A549 (cell line): ENCODE measurements around the gene ADGRD1. TPM values are rescaled to one million over a fixed set of nuclear protein-coding genes. Genes with fewer than 3 reads are reported as not detected.
A peak's percentile ranks its signal among the peaks of the same experiment; 100 is the strongest.
"Not testable (repeated sequence)": the region's sequence is repeated elsewhere in the genome, so short reads cannot be mapped to it uniquely, and the experiment has no call there.

Experiments
- ATAC-seq, 2 experiments: fragments of 200-7000 bp in 1 of 2; fragments of >200 bp in 1 of 2; cut with Nextera tagmentation in 1 of 2; cut with Tn5 transposase in 1 of 2; 3 replicates each; pipeline versions ENCODE4 v1.8.0 to v1.9.1; 2018 to 2020; ENCODE audit warnings: mild to moderate bottlenecking in 1 of 2, moderate library complexity in 1 of 2
- CTCF ChIA-PET: fragments of 300-600 bp; sonication (Branson Sonifier 250); formaldehyde crosslinking; extraction: SDS; loops from one replicate; lab custom pipeline; 2021; ENCODE audit warnings: antibody characterized with exemption, inconsistent platforms; lab: Yijun Ruan, JAX
- POLR2A ChIA-PET: fragments of 350-600 bp; formaldehyde crosslinking; extraction: SDS; loops from one replicate; lab custom pipeline; 2021; ENCODE audit warnings: antibody characterized with exemption, inconsistent platforms; lab: Yijun Ruan, JAX
- DNase-seq, 2 experiments: peaks; one replicate each; pipeline versions ENCODE4 v3.0.0 to v3.0.0-alpha.2; 2011 to 2016; ENCODE audit warnings: low read depth in 1 of 2, low spot score in 1 of 2
- FAIRE-seq: peaks from 2 replicates; lab custom pipeline; 2011; peaks lifted over from hg19 to GRCh38; lab: Jason Lieb, UNC
- H3K27ac ChIP-seq, 2 experiments: fragments of >200 bp; sonication (Bioruptor Twin); formaldehyde crosslinking; 3 replicates each; pipeline ENCODE4 v1.5.1; 2016 to 2017
- H3K4me1 ChIP-seq: fragments of >200 bp; sonication (Bioruptor Twin); formaldehyde crosslinking; 3 replicates; pipeline ENCODE4 v1.6.1; 2016
- H3K4me2 ChIP-seq: fragments of >200 bp; sonication (Bioruptor Twin); formaldehyde crosslinking; 3 replicates; pipeline ENCODE4 v1.6.1; 2016
- H3K4me3 ChIP-seq: fragments of >200 bp; sonication (Bioruptor Twin); formaldehyde crosslinking; 3 replicates; pipeline ENCODE4 v1.5.1; 2016
- H3K9me3 ChIP-seq: fragments of >200 bp; sonication (Bioruptor Twin); formaldehyde crosslinking; 3 replicates; pipeline ENCODE4 v1.6.1; 2016
- BCL3 ChIP-seq: fragments of >200 bp; sonication (Bioruptor Twin); formaldehyde crosslinking; IDR thresholded peaks from 3 replicates; pipeline ENCODE4 v1.6.1; 2016
- CHD2 ChIP-seq: fragments of 150-350 bp; IDR thresholded peaks from 2 replicates; pipeline ENCODE4 v1.6.1; 2014; ENCODE audit warnings: low read length; ENCODE audit not compliant: partially characterized antibody
- CHD4 ChIP-seq: fragments of 200-600 bp; sonication (generic); IDR thresholded peaks from 2 replicates; pipeline ENCODE4 v1.6.1; 2016; ENCODE audit warnings: antibody characterized with exemption, mild to moderate bottlenecking, borderline replicate concordance
- EHF ChIP-seq: fragments of 250-450 bp; sonication (Bioruptor Pico); IDR thresholded peaks from 2 replicates; pipeline ENCODE4 v1.5.0; 2020; ENCODE audit warnings: mild to moderate bottlenecking
- EP300 ChIP-seq, 2 experiments: fragments of >200 bp; sonication (Bioruptor Twin); formaldehyde crosslinking; IDR thresholded peaks; 2 replicates in 1 of 2; 3 replicates in 1 of 2; pipeline ENCODE4 v1.6.1; 2016 to 2017
- HOXA7 ChIP-seq: fragments of 250-450 bp; sonication (Bioruptor Pico); IDR thresholded peaks from 2 replicates; pipeline ENCODE4 v1.5.0; 2020; ENCODE audit warnings: mild to moderate bottlenecking, moderate library complexity
- HOXB13 ChIP-seq: fragments of 250-450 bp; sonication (Bioruptor Pico); IDR thresholded peaks from 2 replicates; pipeline ENCODE4 v1.5.0; 2020; ENCODE audit warnings: low read depth, mild to moderate bottlenecking, moderate library complexity
- JUN ChIP-seq, 2 experiments: fragments of >200 bp; sonication (Bioruptor Twin); formaldehyde crosslinking; IDR thresholded peaks; 2 replicates in 1 of 2; 3 replicates in 1 of 2; pipeline ENCODE4 v1.6.1; 2016 to 2017
- KDM5A ChIP-seq: fragments of 200-600 bp; sonication (generic); IDR thresholded peaks from 2 replicates; pipeline ENCODE4 v1.6.1; 2016; ENCODE audit warnings: antibody characterized with exemption, mild to moderate bottlenecking
- MAFK ChIP-seq: fragments of 450-650 bp; IDR thresholded peaks from 2 replicates; pipeline ENCODE4 v1.6.1; 2014; ENCODE audit not compliant: partially characterized antibody
- MYC ChIP-seq: IDR thresholded peaks from 2 replicates; pipeline ENCODE4 v1.6.1; 2012; ENCODE audit warnings: mild to moderate bottlenecking, inconsistent platforms, low read length, improper control_type of control experiment, borderline replicate concordance
- NR3C1 ChIP-seq: fragments of >200 bp; sonication (Bioruptor Twin); formaldehyde crosslinking; IDR thresholded peaks from 3 replicates; pipeline ENCODE4 v1.6.1; 2017
- POLR2AphosphoS2 ChIP-seq: conservative IDR thresholded peaks from 2 replicates; pipeline ENCODE4 v1.6.1; 2012; ENCODE audit warnings: low read length, improper control_type of control experiment, inconsistent platforms
- RAD21 ChIP-seq, 2 experiments: fragments of >200 bp in 1 of 2; sonication (Bioruptor Twin) in 1 of 2; formaldehyde crosslinking in 1 of 2; IDR thresholded peaks in 1 of 2; conservative IDR thresholded peaks in 1 of 2; 2 replicates in 1 of 2; 3 replicates in 1 of 2; pipeline ENCODE4 v1.6.1; 2012 to 2018; ENCODE audit warnings: inconsistent platforms in 1 of 2
- SREBF2 ChIP-seq: fragments of 450-650 bp; IDR thresholded peaks from 2 replicates; pipeline ENCODE4 v1.6.1; 2014; ENCODE audit warnings: mild to moderate bottlenecking, moderate library complexity
- USF2 ChIP-seq: fragments of 450-650 bp; IDR thresholded peaks from 2 replicates; pipeline ENCODE4 v1.6.1; 2014; ENCODE audit warnings: antibody characterized with exemption
- ZNF302 ChIP-seq: fragments of 250-450 bp; sonication (Bioruptor Pico); IDR thresholded peaks from 2 replicates; pipeline ENCODE4 v1.9.0; 2021; ENCODE audit warnings: inconsistent platforms, mild to moderate bottlenecking, moderate library complexity
- ZSCAN20 ChIP-seq: fragments of 250-450 bp; sonication (Bioruptor Pico); IDR thresholded peaks from 2 replicates; pipeline ENCODE4 v1.8.0; 2022; ENCODE audit warnings: mild to moderate bottlenecking, moderate library complexity
- WGBS: methylation state at CpG from one replicate; pipeline ENCODE4 v1.1.6; 2017; ENCODE audit errors: missing lambda C conversion rate; 5-methylcytosine and 5-hydroxymethylcytosine counted together
- polyA plus RNA-seq, 4 experiments: library from polyadenylated mRNA; depleted of rRNA in 3 of 4; stranded (reverse); fragments of >200 nt; fragmentation: RNase III in 1 of 4; extraction: RNeasy Plus Mini Kit Qiagen cat#74134 plus additional on column Dnase treatment in 1 of 4; gene quantifications; 2 replicates in 3 of 4; 3 replicates in 1 of 4; pipeline ENCODE4 v1.2.3, GENCODE V29; 2011 to 2017
- TF ChIP-seq, protein P1 (sequence below): fragments of 150-350 bp; IDR thresholded peaks from 2 replicates; pipeline ENCODE4 v1.6.1; 2014; ENCODE audit warnings: low read depth, mild to moderate bottlenecking, low read length
- TF ChIP-seq, protein P2 (sequence below): fragments of 250-450 bp; sonication (Bioruptor Pico); IDR thresholded peaks from 2 replicates; pipeline ENCODE4 v1.5.0; 2021; ENCODE audit warnings: mild to moderate bottlenecking, moderate library complexity, borderline replicate concordance

Gene ADGRD1
- polyA plus RNA-seq, 2 of the 4 experiments (the other 2 are of a cell fraction), result 0.36 to 1.5 TPM

DNA sequence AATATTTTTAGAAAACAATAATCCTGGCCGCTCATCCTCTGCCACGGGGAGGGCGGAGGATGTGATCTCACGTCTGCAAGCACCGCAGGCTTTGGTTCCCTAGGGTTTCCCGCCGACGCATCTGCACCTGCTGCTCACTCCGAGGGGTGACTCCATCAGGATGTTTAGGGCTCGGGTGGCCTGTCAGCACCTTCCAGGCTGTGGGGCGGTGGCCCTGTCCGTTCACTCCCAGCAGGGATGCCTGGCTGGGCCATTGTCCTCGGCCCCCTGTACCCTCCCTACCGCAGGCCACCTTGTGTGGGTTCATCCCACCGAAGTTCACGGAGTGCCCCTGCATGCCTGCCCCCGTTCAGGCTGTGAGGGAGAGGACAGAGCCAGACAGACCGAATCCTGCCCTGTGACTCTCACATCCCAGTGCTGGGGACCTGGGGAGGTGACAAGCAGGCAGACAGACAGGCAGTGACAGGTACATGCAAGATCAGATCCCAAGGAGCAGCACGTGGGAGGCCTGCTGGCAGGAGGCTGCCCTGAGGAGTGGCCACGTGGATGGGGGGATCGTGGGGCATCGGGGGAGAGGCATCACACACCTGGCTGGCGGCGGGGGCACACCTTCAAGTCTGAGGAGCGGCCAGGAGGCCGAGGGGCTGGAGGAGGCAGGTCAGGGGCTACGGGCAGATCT is 112.6 kb downstream of the ADGRD1 start (continued):
- TF ChIP-seq, protein P1, sequence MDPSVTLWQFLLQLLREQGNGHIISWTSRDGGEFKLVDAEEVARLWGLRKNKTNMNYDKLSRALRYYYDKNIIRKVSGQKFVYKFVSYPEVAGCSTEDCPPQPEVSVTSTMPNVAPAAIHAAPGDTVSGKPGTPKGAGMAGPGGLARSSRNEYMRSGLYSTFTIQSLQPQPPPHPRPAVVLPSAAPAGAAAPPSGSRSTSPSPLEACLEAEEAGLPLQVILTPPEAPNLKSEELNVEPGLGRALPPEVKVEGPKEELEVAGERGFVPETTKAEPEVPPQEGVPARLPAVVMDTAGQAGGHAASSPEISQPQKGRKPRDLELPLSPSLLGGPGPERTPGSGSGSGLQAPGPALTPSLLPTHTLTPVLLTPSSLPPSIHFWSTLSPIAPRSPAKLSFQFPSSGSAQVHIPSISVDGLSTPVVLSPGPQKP, result no peak
- TF ChIP-seq RAD21 (conservative IDR thresholded peaks at IDR 0.05 in 1 of 2, IDR thresholded peaks at IDR 0.05 in 1 of 2), result no peak
- TF ChIP-seq, protein P2, sequence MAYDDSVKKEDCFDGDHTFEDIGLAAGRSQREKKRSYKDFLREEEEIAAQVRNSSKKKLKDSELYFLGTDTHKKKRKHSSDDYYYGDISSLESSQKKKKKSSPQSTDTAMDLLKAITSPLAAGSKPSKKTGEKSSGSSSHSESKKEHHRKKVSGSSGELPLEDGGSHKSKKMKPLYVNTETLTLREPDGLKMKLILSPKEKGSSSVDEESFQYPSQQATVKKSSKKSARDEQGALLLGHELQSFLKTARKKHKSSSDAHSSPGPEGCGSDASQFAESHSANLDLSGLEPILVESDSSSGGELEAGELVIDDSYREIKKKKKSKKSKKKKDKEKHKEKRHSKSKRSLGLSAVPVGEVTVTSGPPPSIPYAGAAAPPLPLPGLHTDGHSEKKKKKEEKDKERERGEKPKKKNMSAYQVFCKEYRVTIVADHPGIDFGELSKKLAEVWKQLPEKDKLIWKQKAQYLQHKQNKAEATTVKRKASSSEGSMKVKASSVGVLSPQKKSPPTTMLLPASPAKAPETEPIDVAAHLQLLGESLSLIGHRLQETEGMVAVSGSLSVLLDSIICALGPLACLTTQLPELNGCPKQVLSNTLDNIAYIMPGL, result no peak

- Histone ChIP-seq H3K9me3 (no peaks in the 10 kb centered on the region; the same call in 2 of the 3 replicates), H3K4me1 (no peaks in the 10 kb centered on the region), H3K27ac (no peak overlapping the region), H3K4me3 (no peak overlapping the region)
- WGBS, result 50% methylated on average over 14 of the region's 14 CpGs
- DNase-seq, result no peak
- POLR2A ChIA-PET, result no interaction called here
- TF ChIP-seq JUN (IDR thresholded peaks at IDR 0.05) (no peak), SREBF2 (no peak), ZNF302 (no peak), EP300 (IDR thresholded peaks at IDR 0.05) (no peak), POLR2AphosphoS2 (no peak), BCL3 (no peak), HOXA7 (no peak), CHD2 (no peak), USF2 (no peak), MAFK (no peak), HOXB13 (CRISPR knock-in tag) (no peak), MYC (no peak)
- TF ChIP-seq, all 56 proteins: peak for 0
- no peak overlapping the region for H3K4me2 ChIP-seq
- FAIRE-seq (no peak), ATAC-seq (0 out of 6 replicates have a peak, but pooled peaks of 1 of the 2 experiments have one; percentile 9)
- CTCF ChIA-PET, result no interaction called here
Measured at GRCh38 chr12:131066886-131067490, 113.3 kb downstream of the ADGRD1 start.

GRCh38 chr12:131067981-131068851 is 114.5 kb downstream of the ADGRD1 start:
- no peaks in the 10 kb centered on the region; the same call in 2 of the 3 replicates for H3K9me3 ChIP-seq
- WGBS, result 63% methylated on average over 10 of the region's 12 CpGs
- H3K4me1 ChIP-seq, result no peaks in the 10 kb centered on the region
- no peak for ATAC-seq
- CTCF ChIA-PET, result interaction anchor here (1.0 kb wide), 1 partner anchor 18 kb away, joined by 3 read pairs; no protein-coding TSS in a partner anchor
- DNase-seq, result no peak
- POLR2A ChIA-PET, result no interaction called here
- H3K27ac ChIP-seq, result no peak overlapping the region
- no peak for FAIRE-seq
- TF ChIP-seq SREBF2, result no peak
- no peak for TF ChIP-seq NR3C1
- TF ChIP-seq CHD2, result no peak
- no peak for TF ChIP-seq EHF (CRISPR knock-in tag)
- TF ChIP-seq ZSCAN20, result no peak
- no peak for TF ChIP-seq CHD4
- TF ChIP-seq ZNF302, result no peak
- no peak for TF ChIP-seq KDM5A
- no peak overlapping the region for H3K4me3 ChIP-seq
- no peak overlapping the region for H3K4me2 ChIP-seq

GRCh38 chr12:131068926-131069720 is 115.4 kb downstream of the ADGRD1 start:
- H3K27ac ChIP-seq, H3K9me3 ChIP-seq, H3K4me2 ChIP-seq, FAIRE-seq, CTCF ChIA-PET, DNase-seq, H3K4me3 ChIP-seq, POLR2A ChIA-PET, H3K4me1 ChIP-seq: not testable (repeated sequence)
- peak in 1 of 2 experiments; percentile 71; a peak in 3 of 6 replicates for ATAC-seq
- WGBS, result 64% methylated on average over 14 of the region's 17 CpGs
